ENCODE results near the gene C1R. TPM values are rescaled to one million over a fixed set of nuclear protein-coding genes. Genes with fewer than 3 reads are reported as not detected.

The C1R gene
- total and polyA plus RNA-seq, 2 of the 8 experiments (the other 6 are each of a cell fraction or from before 2014, with no cell fraction given), result 6.9 to 16.3 TPM

DNA sequence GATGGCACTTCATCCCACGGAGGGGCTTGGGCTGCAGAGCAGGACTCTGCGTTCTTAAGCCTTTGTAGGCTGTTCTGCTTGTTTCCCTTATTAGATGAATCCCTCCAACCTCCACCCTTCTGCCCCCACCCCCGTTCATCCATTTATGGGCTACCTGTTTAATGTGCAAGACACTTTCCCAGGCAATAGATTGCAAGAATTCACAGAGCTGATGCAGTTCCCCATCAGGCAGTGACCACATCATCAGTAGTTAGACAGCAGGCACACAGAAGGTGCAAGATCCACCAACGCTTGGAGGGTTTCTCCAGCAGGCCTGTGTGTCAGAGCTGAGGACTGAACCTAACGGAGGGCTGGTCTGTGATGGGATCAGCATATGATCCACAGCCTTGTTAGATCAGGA is 1.2 kb upstream of the C1R start:
- Histone ChIP-seq H3K56ac (replicated peaks; ENCODE audit: insufficient read length, low read depth, low read length) (no peak overlapping the region), H4K20me1 (replicated peaks in 1 of 2; ENCODE audit: control insufficient read depth in 1 of 2, insufficient read depth in 2 of 2, low read length in 2 of 2) (peaks cover 0 to 3% of the 10 kb centered on the region in 2 experiments), H4K5ac (ENCODE audit: insufficient read length, low read depth, low read length) (no peak overlapping the region), H3K9ac (replicated peaks in 1 of 4; ENCODE audit: extremely low read depth in 1 of 4, low read depth in 3 of 4, low read length in 3 of 4) (no peak overlapping the region), H2BK12ac (ENCODE audit: low read depth, low read length) (peak overlapping the region; percentile 39; the same call in 1 of the 2 replicates), H3K9me3 (ENCODE audit: insufficient read depth in 2 of 2, low read depth in 1 of 2, low read length in 1 of 2) (no peaks in the 10 kb centered on the region), H3K79me2 (ENCODE audit: control insufficient read depth in 1 of 2, insufficient read depth in 2 of 2, low read length in 2 of 2) (no peaks in the 10 kb centered on the region), H2BK20ac (ENCODE audit: low read length) (no peak overlapping the region), H3K14ac (ENCODE audit: insufficient read length) (no peak overlapping the region), H3K4me2 (ENCODE audit: insufficient read depth in 1 of 2, low read depth in 2 of 2, low read length in 2 of 2) (no peak overlapping the region), H3K4ac (replicated peaks; ENCODE audit: insufficient read length, low read depth, low read length) (no peak overlapping the region), H3K23ac (ENCODE audit: insufficient read length) (no peak overlapping the region), H3K27ac (ENCODE audit: low read depth, low read length) (no peak overlapping the region), H3K27me3 (replicated peaks in 1 of 4; ENCODE audit: control insufficient read depth in 3 of 4, extremely low read depth in 1 of 4, insufficient read depth in 3 of 4, low read length in 3 of 4) (no peaks in the 10 kb centered on the region; a peak in 1 of 7 replicates), H2BK5ac (ENCODE audit: low read depth, low read length) (peak overlapping the region; percentile 46; the same call in 1 of the 2 replicates), H3K4me1 (replicated peaks in 1 of 4; ENCODE audit: control insufficient read depth in 3 of 4, insufficient read depth in 4 of 4, low read length in 3 of 4) (peaks cover 7 to 21% (median 16%) of the 10 kb centered on the region in 4 experiments), H3K36me3 (ENCODE audit: control insufficient read depth in 2 of 4, insufficient read depth in 4 of 4, low read length in 3 of 4) (peaks cover 0 to 1% (median 0%) of the 10 kb centered on the region in 4 experiments; a peak in 1 of 8 replicates), H2AFZ (ENCODE audit: low read length) (no peak overlapping the region), H3K18ac (ENCODE audit: extremely low read depth, low read length) (no peak overlapping the region), H3K79me1 (ENCODE audit: low read depth, low read length) (no peaks in the 10 kb centered on the region), H4K8ac (ENCODE audit: extremely low read depth, insufficient read depth, low read length) (no peak overlapping the region), H2AK5ac (ENCODE audit: low read depth, low read length) (peak overlapping the region; percentile 60), H3K4me3 (ENCODE audit: extremely low read depth in 1 of 4, insufficient read depth in 2 of 4, low read depth in 3 of 4, low read length in 4 of 4) (no peak overlapping the region), H2BK120ac (replicated peaks; ENCODE audit: low read depth, low read length) (no peak overlapping the region), H2BK15ac (ENCODE audit: low read length) (no peak overlapping the region), H4K91ac (replicated peaks; ENCODE audit: insufficient read length, low read length) (no peak overlapping the region), H3K23me2 (ENCODE audit: low read depth, low read length) (peaks cover 1% of the 10 kb centered on the region; the same call in 1 of the 2 replicates)
- WGBS, 2 experiments (ENCODE audit: extremely low coverage in 1 of 2, insufficient coverage in 1 of 2, insufficient read length in 1 of 2, insufficient replicate concordance in 2 of 2, low coverage in 1 of 2, low lambda C conversion rate in 2 of 2, missing lambda C conversion rate in 1 of 2), result 91% methylated on average over 5 of the region's 5 CpGs; no CpG with 5 or more reads in 1 of the 2 experiments
- no peak for TF ChIP-seq SP1 (IDR thresholded peaks at IDR 0.05; ENCODE audit: low read depth, low read length)
- TF ChIP-seq EGR1 (IDR thresholded peaks at IDR 0.05; ENCODE audit: borderline replicate concordance, low read depth, low read length), result no peak
- TF ChIP-seq, protein P1, sequence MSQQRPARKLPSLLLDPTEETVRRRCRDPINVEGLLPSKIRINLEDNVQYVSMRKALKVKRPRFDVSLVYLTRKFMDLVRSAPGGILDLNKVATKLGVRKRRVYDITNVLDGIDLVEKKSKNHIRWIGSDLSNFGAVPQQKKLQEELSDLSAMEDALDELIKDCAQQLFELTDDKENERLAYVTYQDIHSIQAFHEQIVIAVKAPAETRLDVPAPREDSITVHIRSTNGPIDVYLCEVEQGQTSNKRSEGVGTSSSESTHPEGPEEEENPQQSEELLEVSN (IDR thresholded peaks at IDR 0.05), result no peak
- TF ChIP-seq PHF8 (conservative IDR thresholded peaks at IDR 0.05; ENCODE audit: low read depth, low read length), result no peak
- TF ChIP-seq ASH2L (IDR thresholded peaks at IDR 0.05; ENCODE audit: low read length), result no peak
- no peak for TF ChIP-seq CHD1 (IDR thresholded peaks at IDR 0.05; ENCODE audit: low read depth, low read length)
- TF ChIP-seq, protein P2, sequence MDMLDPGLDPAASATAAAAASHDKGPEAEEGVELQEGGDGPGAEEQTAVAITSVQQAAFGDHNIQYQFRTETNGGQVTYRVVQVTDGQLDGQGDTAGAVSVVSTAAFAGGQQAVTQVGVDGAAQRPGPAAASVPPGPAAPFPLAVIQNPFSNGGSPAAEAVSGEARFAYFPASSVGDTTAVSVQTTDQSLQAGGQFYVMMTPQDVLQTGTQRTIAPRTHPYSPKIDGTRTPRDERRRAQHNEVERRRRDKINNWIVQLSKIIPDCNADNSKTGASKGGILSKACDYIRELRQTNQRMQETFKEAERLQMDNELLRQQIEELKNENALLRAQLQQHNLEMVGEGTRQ (IDR thresholded peaks at IDR 0.05; ENCODE audit: low read length), result no peak
- TF ChIP-seq SAP30 (IDR thresholded peaks at IDR 0.05; ENCODE audit: insufficient read depth, insufficient replicate concordance, low read length), result no peak
- no peak for TF ChIP-seq JUN (IDR thresholded peaks at IDR 0.05; ENCODE audit: low read depth, low read length)
- ChIA-PET CTCF (ENCODE audit: partially characterized antibody) (interaction anchor here (0.8 to 4.0 kb wide), 16 partner anchors 11 to 169 kb away, joined by 3 to 34 read pairs (median 4); partner anchors contain the start of genes C1RL and C1S), POLR2A (ENCODE audit: partially characterized antibody) (interaction anchor here (0.9 to 5.6 kb wide), 8 partner anchors 9 to 149 kb away, joined by 3 to 42 read pairs (median 3); partner anchors contain the start of genes C12orf57, C1RL, CLSTN3 and LPCAT3)
- no peak for DNase-seq (ENCODE audit: low read depth in 1 of 2, low spot score in 2 of 2)
- no peak for FAIRE-seq
